Vagina (tissue), 2 donors: ENCODE data around the gene HELB. TPM values are rescaled to one million over a fixed set of nuclear protein-coding genes. Genes with fewer than 3 reads are reported as not detected.

Source experiments
- DNase-seq, 2 donors: peaks; one replicate each; pipeline ENCODE4 v3.0.0-alpha.2; 2017; ENCODE audit errors: extremely low spot score in 2 of 2
- H3K27ac ChIP-seq: fragments of 200-600 bp; sonication (generic); one replicate; pipeline ENCODE4 v1.5.1; 2019
- H3K27me3 ChIP-seq: fragments of 200-600 bp; sonication (generic); one replicate; pipeline ENCODE4 v1.5.1; 2019
- H3K36me3 ChIP-seq, 2 donors: fragments of 200-600 bp; sonication (generic); one replicate each; pipeline ENCODE4 v1.5.1; 2017 to 2019
- H3K4me1 ChIP-seq: fragments of 200-600 bp; sonication (generic); one replicate; pipeline ENCODE4 v1.5.1; 2019
- H3K4me3 ChIP-seq, 2 donors: fragments of 200-600 bp; sonication (generic); 1 replicate in 1 of 2; 2 replicates in 1 of 2; pipeline ENCODE4 v1.5.1; 2016 to 2019
- H3K9me3 ChIP-seq: fragments of 200-600 bp; sonication (generic); one replicate; pipeline ENCODE4 v1.5.1; 2019
- CTCF ChIP-seq, 3 experiments: fragments of 450-650 bp in 2 of 3; fragments of 200-600 bp in 1 of 3; sonication (generic) in 1 of 3; IDR thresholded peaks; one replicate each; pipeline ENCODE4 v1.5.1; 2017 to 2019; ENCODE audit warnings: antibody characterized with exemption in 3 of 3, mild to moderate bottlenecking in 2 of 3, moderate library complexity in 2 of 3
- POLR2A ChIP-seq, 2 donors: fragments of 450-650 bp; IDR thresholded peaks; one replicate each; pipeline ENCODE4 v1.6.1; 2017; ENCODE audit warnings: antibody characterized with exemption in 2 of 2, mild to moderate bottlenecking in 2 of 2, moderate library complexity in 2 of 2
- POLR2AphosphoS5 ChIP-seq, 2 donors: sonication (generic); formaldehyde crosslinking; IDR thresholded peaks; one replicate each; pipeline ENCODE4 v1.9.0; 2017; ENCODE audit warnings: antibody characterized with exemption in 2 of 2, mild to moderate bottlenecking in 2 of 2, low read depth in 1 of 2; ENCODE audit not compliant: insufficient read depth in 1 of 2
- intact Hi-C: fragments of 100-400 bp; cut with DNase I; formaldehyde crosslinking; loops from one replicate; pipeline ENCODE4 v1.15.1; 2023
- total RNA-seq: library from RNA; depleted of rRNA; stranded (reverse); fragments of >200 nt; gene quantifications from one replicate; pipeline ENCODE4 v1.2.3, GENCODE V29; 2016

HELB gene
- total RNA-seq, 1 donor from 2014 or later: 5.2 TPM

- intact Hi-C loops: no loop called here
- no peak for DNase-seq
- H3K4me1 ChIP-seq: no peaks in the 10 kb centered on the region
- no peak overlapping the region for H3K4me3 ChIP-seq
- H3K9me3 ChIP-seq: no peaks in the 10 kb centered on the region
- no peaks in the 10 kb centered on the region for H3K27me3 ChIP-seq
- H3K27ac ChIP-seq: no peak overlapping the region
- no peak for TF ChIP-seq POLR2AphosphoS5 (IDR thresholded peaks at IDR 0.05; ENCODE audit: insufficient read depth in 1 of 2, low read depth in 1 of 2)
- no peak for TF ChIP-seq POLR2A (IDR thresholded peaks at IDR 0.05)
- TF ChIP-seq CTCF (IDR thresholded peaks at IDR 0.05): no peak
- peaks cover 0 to 11% of the 10 kb centered on the region in 2 donors for H3K36me3 ChIP-seq
Observed at GRCh38 chr12:66335746-66336145, 33.5 kb downstream of the HELB start.

- no peak overlapping the region for H3K27ac ChIP-seq
- H3K36me3 ChIP-seq: peaks cover 0 to 15% of the 10 kb centered on the region in 2 donors
Observed at GRCh38 chr12:66337381-66338010, 35.2 kb downstream of the HELB start.

GRCh38 chr12:66340131-66340530 lies 37.8 kb downstream of the HELB start:
- no peak overlapping the region for H3K27ac ChIP-seq
- H3K9me3 ChIP-seq: no peaks in the 10 kb centered on the region
- TF ChIP-seq CTCF (IDR thresholded peaks at IDR 0.05): no peak
- TF ChIP-seq POLR2AphosphoS5 (IDR thresholded peaks at IDR 0.05; ENCODE audit: insufficient read depth in 1 of 2, low read depth in 1 of 2): no peak
- TF ChIP-seq POLR2A (IDR thresholded peaks at IDR 0.05): no peak
- DNase-seq: no peak
- H3K4me1 ChIP-seq: no peaks in the 10 kb centered on the region
- H3K27me3 ChIP-seq: no peaks in the 10 kb centered on the region
- H3K36me3 ChIP-seq: peaks cover 0 to 24% of the 10 kb centered on the region in 2 donors
- intact Hi-C loops: no loop called here
- no peak overlapping the region for H3K4me3 ChIP-seq

More at GRCh38 chr12:66337381-66338010, 35.2 kb downstream of the HELB start:
- H3K27me3 ChIP-seq: no peaks in the 10 kb centered on the region
- no peak for DNase-seq
- H3K4me1 ChIP-seq: no peaks in the 10 kb centered on the region
- intact Hi-C loops: no loop called here
- H3K9me3 ChIP-seq: no peaks in the 10 kb centered on the region
- TF ChIP-seq CTCF (IDR thresholded peaks at IDR 0.05) (no peak), POLR2A (IDR thresholded peaks at IDR 0.05) (no peak), POLR2AphosphoS5 (IDR thresholded peaks at IDR 0.05; ENCODE audit: insufficient read depth in 1 of 2, low read depth in 1 of 2) (no peak)
- no peak overlapping the region for H3K4me3 ChIP-seq

GRCh38 chr12:66341126-66341525 lies 38.8 kb downstream of the HELB start:
- H3K4me1 ChIP-seq: no peaks in the 10 kb centered on the region
- no peak for DNase-seq
- no peaks in the 10 kb centered on the region for H3K9me3 ChIP-seq
- intact Hi-C loops: no loop called here
- TF ChIP-seq POLR2AphosphoS5 (IDR thresholded peaks at IDR 0.05; ENCODE audit: insufficient read depth in 1 of 2, low read depth in 1 of 2) (no peak), POLR2A (IDR thresholded peaks at IDR 0.05) (no peak), CTCF (IDR thresholded peaks at IDR 0.05) (no peak)
- no peak overlapping the region for H3K27ac ChIP-seq
- H3K4me3 ChIP-seq: no peak overlapping the region
- peaks cover 0 to 24% of the 10 kb centered on the region in 2 donors for H3K36me3 ChIP-seq
- no peaks in the 10 kb centered on the region for H3K27me3 ChIP-seq

GRCh38 chr12:66345212-66345611 lies 42.9 kb downstream of the HELB start:
- Histone ChIP-seq H3K4me3 (no peak overlapping the region), H3K27ac (no peak overlapping the region), H3K9me3 (no peaks in the 10 kb centered on the region), H3K36me3 (peaks cover 0 to 24% of the 10 kb centered on the region in 2 donors), H3K4me1 (no peaks in the 10 kb centered on the region), H3K27me3 (no peaks in the 10 kb centered on the region)
- no peak for DNase-seq
- no peak for TF ChIP-seq CTCF (IDR thresholded peaks at IDR 0.05)
- TF ChIP-seq POLR2A (IDR thresholded peaks at IDR 0.05): no peak
- TF ChIP-seq POLR2AphosphoS5 (IDR thresholded peaks at IDR 0.05; ENCODE audit: insufficient read depth in 1 of 2, low read depth in 1 of 2): no peak
- intact Hi-C loops: no loop called here
